ENCODE data around the gene DAGLB. TPM values are rescaled to one million over a fixed set of nuclear protein-coding genes. Genes with fewer than 3 reads are reported as not detected.
"Not testable (repeated sequence)": the region's sequence is repeated elsewhere in the genome, so short reads cannot be mapped to it uniquely, and the experiment has no call there.

Gene DAGLB
- 8.9 and 14.2 TPM in 2 replicates for total RNA-seq

GRCh38 chr7:6447581-6448199 is at the start of gene DAGLB:
TSS of gene DAGLB (minus strand) at chr7:6447954. CDS start at chr7:6447842, 112 bp downstream.
- DNase-seq (ENCODE audit: low read depth in 2 of 2), result peak; percentile 94 to 97

DNA sequence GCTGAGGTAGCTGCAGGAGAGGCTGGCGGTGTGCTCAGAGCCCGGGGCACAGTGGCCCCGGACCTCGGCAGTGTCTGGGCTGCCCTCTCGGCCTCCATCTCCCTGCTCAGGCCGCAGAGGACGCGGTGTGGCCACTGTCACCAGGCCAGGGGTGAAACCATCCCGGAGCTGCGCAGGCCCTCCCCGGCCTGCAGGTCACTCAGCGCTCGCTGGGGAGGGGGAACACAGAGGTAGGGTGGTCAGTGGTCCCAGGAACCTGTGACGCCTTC is 49.8 kb upstream of the DAGLB start:
- no peak for DNase-seq (ENCODE audit: low read depth in 2 of 2)

DNA sequence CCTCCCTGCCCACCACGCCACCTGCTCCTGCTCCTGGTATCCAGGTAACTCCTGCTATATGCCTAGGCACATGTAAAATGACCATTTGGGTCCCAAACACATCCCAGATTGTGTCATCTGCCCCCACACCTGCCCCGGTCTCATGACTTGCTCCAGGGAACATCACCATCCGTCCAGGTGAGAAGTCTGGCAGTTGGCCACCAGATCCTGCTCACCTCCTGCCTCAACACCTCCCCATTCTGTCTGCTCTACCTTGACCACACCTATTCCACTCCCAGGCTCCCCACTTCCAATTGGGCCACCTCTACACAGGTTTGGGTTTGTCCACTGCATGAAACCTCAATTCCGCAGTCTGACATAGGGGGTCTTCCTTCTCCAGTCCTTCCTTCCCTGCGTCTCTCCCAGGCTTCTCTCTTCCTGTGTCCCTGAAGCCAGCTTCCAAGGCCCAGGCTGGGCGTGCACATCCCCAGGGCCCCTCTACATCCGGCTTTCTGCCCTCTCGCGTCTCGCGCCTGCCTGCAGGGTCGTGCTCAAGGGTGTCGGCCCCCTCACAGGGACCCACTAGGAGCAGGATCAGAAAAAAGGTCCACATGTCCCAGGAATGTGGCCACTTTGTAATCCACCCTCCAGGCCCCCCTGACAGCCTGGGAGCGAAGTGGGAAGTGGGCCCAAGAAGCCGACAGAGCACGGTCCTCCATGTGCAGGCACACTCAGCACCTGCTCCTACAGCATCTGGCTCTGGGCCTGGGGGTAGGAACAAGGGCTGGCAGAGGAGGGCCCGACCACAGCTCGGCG is 49.3 kb upstream of the DAGLB start:
- DNase-seq (ENCODE audit: low read depth in 2 of 2), result no peak

- no peak for DNase-seq (ENCODE audit: low read depth in 2 of 2)
These were observed 48.0 kb upstream of the DAGLB start for GRCh38 chr7:6495597-6496262.

- DNase-seq (ENCODE audit: low read depth in 2 of 2), result no peak
These were observed 46.6 kb upstream of the DAGLB start for GRCh38 chr7:6494365-6494764.

DNA sequence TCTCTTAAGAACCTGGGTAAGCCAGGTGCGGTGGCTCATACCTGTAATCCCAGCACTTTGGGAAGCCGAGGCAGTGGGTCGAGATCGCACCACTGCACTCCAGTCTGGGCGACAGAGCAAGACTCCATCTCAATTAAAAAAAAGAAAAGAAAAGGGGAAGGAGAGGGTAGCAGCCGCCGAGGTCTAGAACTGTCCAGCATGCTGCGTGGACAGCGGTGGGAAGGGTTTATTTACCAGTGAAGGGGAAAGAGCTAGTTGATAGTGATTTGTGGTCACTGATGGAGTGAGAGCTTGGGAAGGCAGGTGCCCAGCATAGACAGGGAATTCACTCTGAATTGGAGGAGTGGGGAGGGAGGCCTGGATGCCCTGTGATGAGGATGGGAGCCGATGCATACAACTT is 43.4 kb upstream of the DAGLB start:
- no peak for DNase-seq (ENCODE audit: low read depth in 2 of 2)

GRCh38 chr7:6489612-6490011 is 41.9 kb upstream of the DAGLB start:
- no peak for DNase-seq (ENCODE audit: low read depth in 2 of 2)

GRCh38 chr7:6487184-6487545 is 39.4 kb upstream of the DAGLB start:
- no peak for DNase-seq (ENCODE audit: low read depth in 2 of 2)

DNA sequence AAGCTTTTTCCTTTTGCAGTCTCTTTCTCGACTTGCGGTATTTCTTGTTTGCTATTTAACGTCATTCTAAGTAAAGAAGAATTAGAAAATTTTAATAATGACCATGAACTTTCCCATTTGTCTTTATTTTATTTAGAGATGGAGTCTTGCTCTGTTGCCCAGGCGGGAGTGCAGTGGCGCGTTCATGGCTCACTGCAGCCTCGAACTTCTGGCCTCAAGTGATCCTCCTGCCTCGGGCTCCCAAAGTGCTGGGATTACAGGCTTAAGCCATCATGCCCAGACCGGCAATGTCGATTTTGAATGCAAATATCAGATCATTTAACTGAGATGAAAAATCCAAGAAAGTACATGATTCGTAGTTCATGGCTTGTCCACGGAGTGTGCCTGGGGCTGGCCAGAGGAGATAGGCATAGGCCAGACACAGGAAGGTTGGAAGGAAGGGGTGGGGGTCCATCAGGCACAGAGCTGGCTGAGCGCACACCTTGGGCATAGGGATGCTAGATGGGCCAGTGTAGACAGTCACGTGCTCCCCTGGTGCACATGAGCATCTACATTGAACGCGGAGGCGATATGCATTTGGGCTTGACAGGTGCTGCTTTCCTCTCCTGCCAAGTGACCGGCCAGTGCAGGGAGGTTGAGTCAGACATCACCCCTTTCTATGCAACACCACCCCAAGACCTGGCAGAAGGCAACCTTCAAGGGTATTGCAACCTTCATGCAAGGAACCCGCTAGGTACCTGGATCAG is 38.9 kb upstream of the DAGLB start:
- DNase-seq (ENCODE audit: low read depth in 2 of 2), result no peak

- no peak for DNase-seq (ENCODE audit: low read depth in 2 of 2)
These were observed 35.0 kb upstream of the DAGLB start for GRCh38 chr7:6482743-6483119.

DNA sequence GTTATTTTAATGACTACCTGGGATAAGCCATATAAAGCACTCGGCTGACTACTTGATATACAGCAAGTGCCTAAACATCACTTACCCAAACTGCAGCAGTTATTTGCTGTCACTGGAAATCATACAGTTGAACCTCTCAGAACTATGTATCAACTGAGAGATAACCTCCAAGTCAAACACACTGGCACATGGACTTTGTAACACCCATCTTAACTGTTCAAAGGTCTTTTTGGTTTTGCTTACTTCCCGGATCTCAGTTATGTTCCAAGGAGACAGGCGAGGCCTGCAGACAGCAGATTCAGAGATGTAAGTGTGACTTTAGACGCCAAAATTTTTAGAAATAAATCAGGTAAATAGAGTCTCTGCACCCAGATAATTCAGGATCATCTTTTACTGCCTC is 34.6 kb upstream of the DAGLB start:
- DNase-seq (ENCODE audit: low read depth in 2 of 2), result no peak

DNA sequence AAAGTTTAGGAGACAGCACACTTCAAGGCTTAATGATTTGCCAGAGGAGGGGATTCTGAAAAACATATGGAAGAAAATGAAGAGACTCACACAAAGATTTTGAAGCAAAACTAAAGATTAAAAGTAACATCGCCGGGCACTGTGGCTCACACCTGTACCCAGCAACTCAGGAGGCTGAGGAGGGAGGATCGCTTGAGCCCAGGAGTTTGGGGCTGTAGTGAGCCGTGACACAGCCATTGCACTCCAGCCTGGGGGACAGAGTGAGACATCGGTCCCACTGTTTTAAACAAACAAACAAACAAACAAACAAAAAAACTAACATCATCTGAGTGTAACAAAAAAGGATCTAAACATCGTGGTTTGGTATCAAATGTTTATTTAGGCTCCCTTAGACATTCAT is 33.7 kb upstream of the DAGLB start:
- no peak for DNase-seq (ENCODE audit: low read depth in 2 of 2)

- DNase-seq (ENCODE audit: low read depth in 2 of 2), result no peak
These were observed 32.5 kb upstream of the DAGLB start for GRCh38 chr7:6480323-6480660.

DNA sequence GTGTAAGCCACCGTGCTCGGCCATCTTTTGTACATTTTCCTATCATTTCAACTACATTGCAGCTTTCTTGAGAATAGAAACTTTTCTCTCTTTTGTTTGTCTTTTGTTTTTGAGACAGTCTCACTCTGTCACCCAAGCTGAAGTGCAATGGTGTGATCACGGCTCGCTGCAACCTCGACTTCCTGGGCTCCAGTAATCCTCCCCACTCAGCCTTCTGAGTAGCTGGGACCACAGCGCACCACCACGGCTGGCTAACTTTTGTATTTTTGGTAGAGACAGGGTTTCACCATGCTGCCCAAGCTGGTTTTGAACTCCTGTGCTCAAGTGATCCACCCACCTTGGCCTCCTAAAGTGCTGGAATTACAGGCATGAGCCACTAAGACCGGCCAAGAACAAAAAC is 31.3 kb upstream of the DAGLB start:
- no peak for DNase-seq (ENCODE audit: low read depth in 2 of 2)

GRCh38 chr7:6478186-6478585 is 30.4 kb upstream of the DAGLB start:
- DNase-seq (ENCODE audit: low read depth in 2 of 2), result no peak

DNA sequence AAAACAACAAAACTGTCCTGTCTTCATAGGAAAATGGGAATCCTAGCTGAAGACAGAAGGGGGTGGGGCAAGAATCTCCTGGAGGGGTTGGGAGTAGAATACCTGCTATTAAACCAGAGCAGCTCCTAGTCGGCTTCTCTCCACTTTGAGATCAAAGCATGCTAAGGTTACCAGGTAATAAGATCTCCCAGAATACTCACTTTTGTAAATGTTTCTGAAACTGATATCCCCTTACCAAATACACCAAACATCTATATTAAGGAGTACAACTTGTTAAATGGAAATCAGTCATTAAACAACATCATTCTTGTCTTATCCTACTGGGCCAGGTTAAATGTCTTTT is 29.5 kb upstream of the DAGLB start:
- DNase-seq (ENCODE audit: low read depth in 2 of 2), result no peak

DNA sequence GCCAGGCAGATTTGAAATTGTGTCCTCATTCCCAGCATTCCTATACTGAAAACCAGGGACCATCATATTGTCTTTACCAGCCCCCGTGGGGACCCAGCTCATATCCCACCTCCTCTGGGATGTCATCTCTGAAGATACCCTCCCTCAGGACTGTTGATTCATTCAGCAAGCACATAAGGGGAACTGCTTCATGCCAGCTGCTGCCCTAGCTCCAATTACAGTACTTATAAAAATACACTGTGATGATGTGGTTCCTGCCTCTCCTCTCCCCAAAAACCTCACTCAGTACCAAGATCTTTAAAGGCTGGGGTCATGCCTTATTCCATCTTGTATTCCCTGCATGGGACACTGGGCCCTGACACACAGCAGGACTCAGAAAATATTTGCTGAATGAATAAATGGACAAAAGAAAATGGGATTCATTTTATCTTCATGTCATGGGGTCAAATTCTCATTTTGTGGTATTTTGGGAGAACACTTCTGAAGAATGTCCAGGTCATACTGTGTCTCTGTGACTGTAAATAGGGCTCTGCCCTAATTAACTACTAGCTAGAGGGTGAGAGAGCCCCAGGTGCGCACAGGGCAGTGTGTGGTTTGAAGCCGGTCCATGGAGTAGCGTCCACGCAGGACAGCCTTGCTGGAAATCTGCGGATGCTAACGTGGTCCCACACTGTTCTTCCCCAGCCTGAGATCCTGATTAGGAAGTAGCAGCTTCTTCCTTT is 29.0 kb upstream of the DAGLB start:
- no peak for DNase-seq (ENCODE audit: low read depth in 2 of 2)

DNA sequence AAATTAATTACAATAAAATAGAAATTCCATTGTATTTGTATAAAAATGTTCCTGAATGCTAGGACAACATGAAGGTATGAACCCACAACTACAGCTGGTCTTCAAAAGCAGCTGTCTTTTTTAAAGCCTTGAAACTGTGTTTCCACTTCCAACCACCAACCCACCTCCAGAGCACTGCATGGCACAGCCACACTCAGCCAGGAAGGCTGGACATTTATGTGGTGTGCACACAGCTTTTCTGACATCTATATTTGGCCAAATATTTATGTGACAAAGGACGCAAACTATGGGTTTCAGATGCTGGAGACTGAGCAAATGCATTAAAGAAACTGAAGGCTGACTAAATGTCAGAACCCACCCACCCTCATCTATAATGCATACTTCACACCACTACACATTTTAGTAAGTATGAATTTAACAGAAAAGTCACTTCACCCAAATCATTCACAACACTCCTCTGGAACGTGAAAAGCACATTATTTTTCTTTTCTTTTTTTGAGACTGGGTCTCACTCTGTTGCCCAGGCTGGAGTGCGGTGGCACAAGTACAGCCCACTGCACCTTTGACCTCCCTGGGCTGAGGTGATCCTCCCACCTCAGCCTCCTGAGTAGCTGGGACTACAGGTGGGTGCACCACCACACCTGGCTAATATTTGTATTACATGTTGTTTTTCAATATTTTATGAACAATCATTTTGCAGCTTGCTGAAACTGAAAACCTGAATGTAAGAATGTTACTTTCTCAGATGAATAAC is 27.9 kb upstream of the DAGLB start:
- no peak for DNase-seq (ENCODE audit: low read depth in 2 of 2)

GRCh38 chr7:6465862-6466261 is 18.1 kb upstream of the DAGLB start:
- no peak for DNase-seq (ENCODE audit: low read depth in 2 of 2)

- not testable (repeated sequence) for DNase-seq (ENCODE audit: low read depth in 2 of 2)
These were observed 15.9 kb upstream of the DAGLB start for GRCh38 chr7:6463609-6464008.

DNA sequence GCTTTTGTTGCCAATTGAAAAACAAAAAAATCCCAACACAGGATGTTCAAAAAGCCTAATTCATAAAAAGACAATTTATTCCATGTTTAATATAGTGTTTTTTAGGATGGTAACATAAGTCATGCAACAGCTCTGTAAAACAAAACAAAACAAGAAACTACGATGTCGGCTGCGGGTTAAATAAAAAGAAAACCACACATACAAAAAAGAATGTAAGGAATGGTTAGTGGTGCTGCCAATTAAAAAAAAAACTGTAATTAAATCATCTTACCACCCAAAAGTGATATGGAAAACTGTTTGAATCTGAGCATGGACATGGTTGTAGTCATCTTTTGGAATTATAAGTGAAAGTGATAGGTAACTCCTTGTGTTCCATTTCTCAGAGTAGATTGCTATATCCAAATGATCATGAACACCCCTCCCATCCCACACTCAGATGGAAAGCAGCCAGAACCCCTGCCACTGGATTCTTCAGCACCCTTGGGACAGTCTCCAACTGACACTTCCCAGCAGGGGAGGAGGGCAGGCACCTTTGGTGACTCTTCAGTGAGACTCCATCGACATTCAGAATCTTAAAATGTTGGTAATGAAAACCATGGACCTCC is 14.3 kb upstream of the DAGLB start:
- DNase-seq (ENCODE audit: low read depth in 2 of 2), result no peak
